Measurements from ENCODE around the gene ADAMTS19.

The ADAMTS19 gene

DNA sequence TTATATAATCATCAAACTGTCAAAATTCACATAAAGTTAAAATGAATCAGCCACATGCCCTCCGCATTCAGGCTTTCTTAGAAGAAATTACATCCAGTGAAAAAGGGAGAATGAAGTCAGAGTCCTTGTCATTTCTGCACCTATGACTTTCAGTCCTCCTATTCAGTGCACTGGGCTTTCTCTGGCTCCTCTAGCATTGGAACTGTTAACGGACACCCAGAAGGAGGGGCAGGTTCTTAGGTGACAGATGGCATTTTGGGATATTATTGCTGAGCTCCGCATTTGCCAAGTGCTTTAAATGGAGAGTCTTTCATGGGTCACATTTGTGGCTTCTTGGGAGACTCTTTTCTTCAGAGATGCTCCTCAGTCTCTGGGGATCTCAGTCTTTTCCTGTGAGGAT is 40.0 kb downstream of the ADAMTS19 start:
- Histone ChIP-seq H2AK5ac (ENCODE audit: low read depth, low read length) (no peak overlapping the region), H2AFZ (ENCODE audit: low read length) (no peak overlapping the region), H2BK120ac (ENCODE audit: low read depth, low read length) (no peak overlapping the region), H4K8ac (ENCODE audit: low read depth, low read length) (no peak overlapping the region), H3K9ac (ENCODE audit: low read depth, low read length, poor library complexity) (no peak overlapping the region), H4K91ac (ENCODE audit: low read depth, low read length, poor library complexity) (no peak overlapping the region), H2BK15ac (ENCODE audit: low read length) (no peak overlapping the region), H3K79me1 (ENCODE audit: low read depth, low read length) (no peaks in the 10 kb centered on the region), H3K27me3 (ENCODE audit: control insufficient read depth in 3 of 3, insufficient read depth in 3 of 3, low read depth in 1 of 3, low read length in 3 of 3) (no peaks in the 10 kb centered on the region), H3K27ac (replicated peaks; ENCODE audit: low read length) (no peak overlapping the region), H3K4me3 (ENCODE audit: low read length in 2 of 2) (no peak overlapping the region), H3K9me3 (replicated peaks in 1 of 2; ENCODE audit: control insufficient read depth in 2 of 2, insufficient read depth in 1 of 2, low read depth in 1 of 2, low read length in 2 of 2) (no peaks in the 10 kb centered on the region), H3K4ac (ENCODE audit: low read length) (no peak overlapping the region), H3K23ac (ENCODE audit: low read depth, low read length, poor library complexity) (no peak overlapping the region), H3K36me3 (replicated peaks in 1 of 2; ENCODE audit: control insufficient read depth in 2 of 2, insufficient read depth in 2 of 2, low read length in 2 of 2) (no peaks in the 10 kb centered on the region), H3K14ac (ENCODE audit: low read length) (no peak overlapping the region), H3K4me2 (ENCODE audit: insufficient read depth, low read length, poor library complexity, severe bottlenecking) (no peak overlapping the region), H2BK12ac (ENCODE audit: low read length) (no peak overlapping the region), H3K18ac (ENCODE audit: low read length) (no peak overlapping the region), H2BK5ac (ENCODE audit: low read length) (no peak overlapping the region), H3K4me1 (ENCODE audit: control insufficient read depth in 2 of 2, insufficient read depth in 1 of 2, low read depth in 1 of 2, low read length in 2 of 2) (peaks cover 0 to 1% of the 10 kb centered on the region in 2 donors)
- no CpG with 5 or more reads among the region's 3 CpGs for WGBS, 2 donors (ENCODE audit: extremely low coverage in 2 of 2, insufficient read length in 2 of 2, insufficient replicate concordance in 1 of 2)
- no peak for DNase-seq (ENCODE audit: low spot score)

- H3K4me1 ChIP-seq (ENCODE audit: control insufficient read depth in 2 of 2, insufficient read depth in 1 of 2, low read depth in 1 of 2, low read length in 2 of 2): no peaks in the 10 kb centered on the region
Observed at GRCh38 chr5:129506086-129506485, 46.0 kb downstream of the ADAMTS19 start.

GRCh38 chr5:129506950-129507349 is 46.9 kb downstream of the ADAMTS19 start:
- Histone ChIP-seq H2AFZ (ENCODE audit: low read length) (no peak overlapping the region), H3K18ac (ENCODE audit: low read length) (no peak overlapping the region), H3K79me1 (ENCODE audit: low read depth, low read length) (no peaks in the 10 kb centered on the region), H3K36me3 (replicated peaks in 1 of 2; ENCODE audit: control insufficient read depth in 2 of 2, insufficient read depth in 2 of 2, low read length in 2 of 2) (no peaks in the 10 kb centered on the region), H3K9ac (ENCODE audit: low read depth, low read length, poor library complexity) (no peak overlapping the region), H2BK5ac (ENCODE audit: low read length) (no peak overlapping the region), H2BK15ac (ENCODE audit: low read length) (no peak overlapping the region), H3K27me3 (ENCODE audit: control insufficient read depth in 3 of 3, insufficient read depth in 3 of 3, low read depth in 1 of 3, low read length in 3 of 3) (no peaks in the 10 kb centered on the region), H2BK12ac (ENCODE audit: low read length) (no peak overlapping the region), H3K4ac (ENCODE audit: low read length) (no peak overlapping the region), H2BK120ac (ENCODE audit: low read depth, low read length) (no peak overlapping the region), H4K91ac (ENCODE audit: low read depth, low read length, poor library complexity) (no peak overlapping the region), H3K9me3 (replicated peaks in 1 of 2; ENCODE audit: control insufficient read depth in 2 of 2, insufficient read depth in 1 of 2, low read depth in 1 of 2, low read length in 2 of 2) (no peaks in the 10 kb centered on the region), H3K4me1 (ENCODE audit: control insufficient read depth in 2 of 2, insufficient read depth in 1 of 2, low read depth in 1 of 2, low read length in 2 of 2) (no peaks in the 10 kb centered on the region), H3K4me2 (ENCODE audit: insufficient read depth, low read length, poor library complexity, severe bottlenecking) (no peak overlapping the region), H3K4me3 (ENCODE audit: low read length in 2 of 2) (no peak overlapping the region), H2AK5ac (ENCODE audit: low read depth, low read length) (no peak overlapping the region), H4K8ac (ENCODE audit: low read depth, low read length) (no peak overlapping the region), H3K23ac (ENCODE audit: low read depth, low read length, poor library complexity) (no peak overlapping the region), H3K14ac (ENCODE audit: low read length) (no peak overlapping the region), H3K27ac (replicated peaks; ENCODE audit: low read length) (no peak overlapping the region)
- DNase-seq (ENCODE audit: low spot score): no peak

More at GRCh38 chr5:129506086-129506485, 46.0 kb downstream of the ADAMTS19 start:
- Histone ChIP-seq H3K23ac (ENCODE audit: low read depth, low read length, poor library complexity) (no peak overlapping the region), H2AFZ (ENCODE audit: low read length) (no peak overlapping the region), H3K9ac (ENCODE audit: low read depth, low read length, poor library complexity) (no peak overlapping the region), H2BK12ac (ENCODE audit: low read length) (no peak overlapping the region), H3K27ac (replicated peaks; ENCODE audit: low read length) (no peak overlapping the region), H3K27me3 (ENCODE audit: control insufficient read depth in 3 of 3, insufficient read depth in 3 of 3, low read depth in 1 of 3, low read length in 3 of 3) (no peaks in the 10 kb centered on the region), H3K79me1 (ENCODE audit: low read depth, low read length) (no peaks in the 10 kb centered on the region), H4K8ac (ENCODE audit: low read depth, low read length) (no peak overlapping the region), H3K4ac (ENCODE audit: low read length) (no peak overlapping the region), H3K36me3 (replicated peaks in 1 of 2; ENCODE audit: control insufficient read depth in 2 of 2, insufficient read depth in 2 of 2, low read length in 2 of 2) (no peaks in the 10 kb centered on the region), H2AK5ac (ENCODE audit: low read depth, low read length) (no peak overlapping the region), H3K18ac (ENCODE audit: low read length) (no peak overlapping the region), H2BK120ac (ENCODE audit: low read depth, low read length) (no peak overlapping the region), H3K4me3 (ENCODE audit: low read length in 2 of 2) (no peak overlapping the region), H3K4me2 (ENCODE audit: insufficient read depth, low read length, poor library complexity, severe bottlenecking) (no peak overlapping the region), H2BK5ac (ENCODE audit: low read length) (no peak overlapping the region), H3K9me3 (replicated peaks in 1 of 2; ENCODE audit: control insufficient read depth in 2 of 2, insufficient read depth in 1 of 2, low read depth in 1 of 2, low read length in 2 of 2) (no peaks in the 10 kb centered on the region), H2BK15ac (ENCODE audit: low read length) (no peak overlapping the region), H4K91ac (ENCODE audit: low read depth, low read length, poor library complexity) (no peak overlapping the region), H3K14ac (ENCODE audit: low read length) (no peak overlapping the region)
- WGBS, 2 donors (ENCODE audit: extremely low coverage in 2 of 2, insufficient read length in 2 of 2, insufficient replicate concordance in 1 of 2): no CpG with 5 or more reads among the region's 1 CpG
- no peak for DNase-seq (ENCODE audit: low spot score)

GRCh38 chr5:129507527-129507926 is 47.4 kb downstream of the ADAMTS19 start:
- Histone ChIP-seq H2BK5ac (ENCODE audit: low read length) (no peak overlapping the region), H2BK120ac (ENCODE audit: low read depth, low read length) (no peak overlapping the region)

More at GRCh38 chr5:129507527-129507926, 47.4 kb downstream of the ADAMTS19 start:
- no peak overlapping the region for H4K91ac ChIP-seq (ENCODE audit: low read depth, low read length, poor library complexity)
- H3K9me3 ChIP-seq (replicated peaks in 1 of 2; ENCODE audit: control insufficient read depth in 2 of 2, insufficient read depth in 1 of 2, low read depth in 1 of 2, low read length in 2 of 2): no peaks in the 10 kb centered on the region
- H3K4me2 ChIP-seq (ENCODE audit: insufficient read depth, low read length, poor library complexity, severe bottlenecking): no peak overlapping the region
- no peak overlapping the region for H3K4ac ChIP-seq (ENCODE audit: low read length)
- H3K4me1 ChIP-seq (ENCODE audit: control insufficient read depth in 2 of 2, insufficient read depth in 1 of 2, low read depth in 1 of 2, low read length in 2 of 2): no peaks in the 10 kb centered on the region
- no peak overlapping the region for H4K8ac ChIP-seq (ENCODE audit: low read depth, low read length)
- H2AK5ac ChIP-seq (ENCODE audit: low read depth, low read length): no peak overlapping the region
- no peak overlapping the region for H2AFZ ChIP-seq (ENCODE audit: low read length)
- H3K23ac ChIP-seq (ENCODE audit: low read depth, low read length, poor library complexity): no peak overlapping the region
- H3K14ac ChIP-seq (ENCODE audit: low read length): no peak overlapping the region
- H3K27me3 ChIP-seq (ENCODE audit: control insufficient read depth in 3 of 3, insufficient read depth in 3 of 3, low read depth in 1 of 3, low read length in 3 of 3): no peaks in the 10 kb centered on the region
- H2BK12ac ChIP-seq (ENCODE audit: low read length): no peak overlapping the region
- H3K4me3 ChIP-seq (ENCODE audit: low read length in 2 of 2): no peak overlapping the region
- DNase-seq (ENCODE audit: low spot score): no peak
- H3K79me1 ChIP-seq (ENCODE audit: low read depth, low read length): no peaks in the 10 kb centered on the region
- no CpG with 5 or more reads among the region's 6 CpGs for WGBS, 2 donors (ENCODE audit: extremely low coverage in 2 of 2, insufficient read length in 2 of 2, insufficient replicate concordance in 1 of 2)
- no peak overlapping the region for H2BK15ac ChIP-seq (ENCODE audit: low read length)
- H3K9ac ChIP-seq (ENCODE audit: low read depth, low read length, poor library complexity): no peak overlapping the region
- H3K27ac ChIP-seq (replicated peaks; ENCODE audit: low read length): no peak overlapping the region
- no peaks in the 10 kb centered on the region for H3K36me3 ChIP-seq (replicated peaks in 1 of 2; ENCODE audit: control insufficient read depth in 2 of 2, insufficient read depth in 2 of 2, low read length in 2 of 2)
- no peak overlapping the region for H3K18ac ChIP-seq (ENCODE audit: low read length)
